Right kidney (tissue), 1 donor: ENCODE measurements around the gene RBP5.
"Not testable (repeated sequence)": the region's sequence is repeated elsewhere in the genome, so short reads cannot be mapped to it uniquely, and the experiment has no call there.

Experiments used
- DNase-seq: peaks from one replicate; pipeline ENCODE4 v3.0.0-alpha.2; 2016

The RBP5 gene

DNA sequence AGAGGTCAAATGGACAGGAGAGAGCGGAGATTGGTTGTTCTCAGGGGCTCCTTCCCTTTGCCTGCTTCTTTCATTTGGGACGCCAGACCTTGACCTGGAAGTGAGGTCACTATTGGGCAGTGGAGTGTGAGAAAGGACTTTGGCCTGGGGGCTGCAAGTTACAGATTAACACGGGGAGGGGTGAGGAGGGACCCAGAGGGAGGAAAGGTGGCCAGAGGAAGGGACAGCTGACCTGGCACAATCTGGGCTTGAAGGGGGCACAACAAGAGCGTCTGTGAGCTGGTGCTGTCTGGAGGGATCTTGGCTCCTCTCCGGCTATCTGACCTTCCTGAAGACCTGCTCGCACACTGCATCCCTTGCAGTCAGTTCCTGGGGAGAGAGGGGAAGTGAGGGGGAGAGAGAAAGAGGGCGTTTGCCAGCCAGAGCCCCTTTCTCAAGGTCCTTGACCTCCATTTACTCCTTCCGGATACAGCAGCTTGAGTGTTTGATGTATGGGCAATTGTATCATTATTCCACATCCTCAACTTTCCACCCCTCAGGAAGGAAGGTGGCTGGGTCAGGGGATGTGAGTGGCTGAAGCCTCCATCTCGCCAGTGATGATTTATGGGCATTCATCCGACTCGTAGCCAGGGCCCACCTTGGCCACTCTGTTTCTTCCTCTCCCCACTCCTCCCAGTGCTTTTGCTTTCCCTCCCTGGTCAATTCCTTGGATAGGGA is 4.7 kb downstream of the RBP5 start:
- DNase-seq, result peak; percentile 59

DNA sequence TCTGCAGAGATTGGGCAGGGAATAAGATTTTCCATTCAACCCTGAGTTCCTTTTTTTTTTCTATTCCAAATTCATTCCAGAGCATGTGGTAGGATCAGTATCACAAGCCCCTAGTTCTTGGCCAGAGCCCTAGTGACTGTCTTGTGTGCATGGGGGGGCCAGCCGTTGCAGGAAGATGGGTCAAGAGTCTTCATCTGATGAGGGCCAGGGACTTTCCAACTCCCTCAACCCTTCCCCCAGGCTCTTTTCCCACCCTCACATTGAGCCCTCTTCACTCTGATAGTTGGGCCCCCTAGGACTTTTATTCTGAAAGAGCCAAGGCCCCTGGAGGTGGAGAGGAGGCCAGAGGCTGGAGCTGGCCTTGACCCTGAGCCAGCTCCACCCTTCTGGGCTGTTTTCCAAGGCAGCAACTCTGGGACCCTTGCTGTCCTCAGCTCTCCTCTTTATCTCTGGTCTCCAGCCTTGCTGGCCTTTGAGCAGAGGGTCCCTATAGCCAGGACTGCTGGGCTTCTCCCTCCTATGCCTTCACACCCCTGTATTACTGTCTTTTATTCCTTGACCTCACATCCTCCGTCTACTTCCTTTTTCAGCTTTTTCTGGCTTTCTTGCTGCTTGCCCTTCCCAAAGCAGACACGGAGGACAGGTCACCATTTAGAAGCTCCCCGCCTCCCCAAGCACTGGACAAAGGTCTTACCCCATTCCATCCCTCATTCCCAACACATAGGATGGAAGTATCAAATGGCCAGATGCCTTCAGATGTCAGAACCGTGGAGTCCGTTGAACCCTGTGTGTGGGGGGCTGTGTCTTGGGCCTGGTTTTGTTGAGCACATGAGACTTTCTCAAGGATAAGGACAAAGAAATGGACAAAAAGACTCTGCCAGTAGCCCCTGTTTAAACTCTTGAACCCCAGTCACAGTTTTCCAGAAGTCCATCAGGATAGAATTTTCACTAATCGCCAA is 5.6 kb downstream of the RBP5 start:
- DNase-seq, result no peak

DNA sequence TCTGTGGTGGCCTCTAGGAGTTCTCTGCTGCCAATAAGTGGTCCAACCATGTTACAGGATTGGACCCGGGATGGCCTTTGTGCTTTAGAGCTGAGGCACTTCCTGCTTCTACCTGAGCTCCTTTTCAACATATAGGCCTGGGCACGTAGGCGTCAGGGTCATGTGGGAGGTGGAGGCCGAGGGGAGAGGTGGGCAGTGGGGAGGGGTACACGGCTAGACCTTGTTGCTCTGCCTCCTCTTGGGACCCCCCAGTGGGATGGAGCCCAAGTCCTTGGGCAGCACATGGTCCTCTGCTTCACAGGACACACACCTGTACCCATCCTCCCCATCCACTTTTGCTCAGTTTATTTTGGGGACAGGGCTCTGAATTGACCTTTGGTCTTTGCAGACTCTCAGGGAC is 7.4 kb downstream of the RBP5 start:
- DNase-seq, result no peak

DNA sequence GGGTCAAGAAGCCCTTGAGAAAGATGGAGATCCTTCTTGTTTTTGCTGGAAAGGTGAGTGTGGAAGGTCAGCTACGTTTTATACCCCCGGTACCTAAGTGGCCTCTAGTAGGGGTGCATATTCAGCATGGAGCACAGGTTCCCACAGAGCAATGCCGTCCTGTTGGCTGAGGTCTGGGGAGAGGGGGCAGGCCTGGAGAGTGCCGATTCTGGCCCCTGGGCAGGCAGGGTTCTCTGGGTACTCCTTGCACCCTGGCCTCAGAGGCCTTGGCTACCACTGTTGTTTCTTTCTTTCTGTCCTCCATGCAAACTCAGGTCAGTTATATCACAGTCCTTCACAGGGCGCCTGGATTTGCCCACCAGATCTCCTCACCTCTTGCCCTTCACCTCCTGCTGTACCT is 8.5 kb downstream of the RBP5 start:
- no peak for DNase-seq

DNA sequence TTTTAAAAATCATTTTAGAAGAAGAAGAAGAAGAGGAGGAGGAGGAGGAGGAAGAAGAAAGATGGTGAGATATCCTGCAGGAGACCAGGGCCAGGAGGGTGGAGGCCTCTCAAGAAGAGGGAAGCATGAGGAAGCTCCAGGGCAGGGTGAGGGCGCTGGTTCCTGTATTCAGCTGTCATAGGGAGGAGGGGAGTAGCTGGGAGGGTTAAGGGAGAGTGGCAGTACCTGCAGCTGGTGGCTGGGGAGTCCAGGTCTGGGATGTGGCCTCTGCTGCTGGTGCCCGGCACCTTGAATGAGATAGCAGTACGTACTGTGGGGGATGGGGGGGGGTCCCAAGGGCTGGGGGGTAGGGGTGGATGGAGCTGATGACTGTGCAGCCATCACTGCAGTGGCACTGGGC is 9.8 kb downstream of the RBP5 start:
- no peak for DNase-seq

DNA sequence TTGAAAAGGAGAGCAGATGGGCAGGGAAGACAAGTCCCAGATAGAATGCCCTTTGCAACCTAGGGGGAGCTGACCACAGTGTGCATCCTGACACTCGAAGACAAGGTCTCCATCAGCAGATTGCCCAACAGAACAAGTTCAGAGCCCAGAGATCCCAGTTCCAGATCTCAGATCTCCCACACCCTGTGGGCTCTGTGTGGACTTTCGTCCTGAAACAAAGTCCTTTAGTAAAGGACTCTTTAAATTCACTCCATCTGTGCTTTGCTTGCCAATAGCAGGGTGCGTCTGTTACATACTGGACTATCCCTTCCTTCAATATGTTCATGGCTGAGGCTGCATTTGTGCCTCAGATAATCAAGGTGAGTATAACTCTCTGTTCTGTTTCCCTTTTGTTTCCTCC is 11.0 kb downstream of the RBP5 start:
- DNase-seq, result no peak

DNA sequence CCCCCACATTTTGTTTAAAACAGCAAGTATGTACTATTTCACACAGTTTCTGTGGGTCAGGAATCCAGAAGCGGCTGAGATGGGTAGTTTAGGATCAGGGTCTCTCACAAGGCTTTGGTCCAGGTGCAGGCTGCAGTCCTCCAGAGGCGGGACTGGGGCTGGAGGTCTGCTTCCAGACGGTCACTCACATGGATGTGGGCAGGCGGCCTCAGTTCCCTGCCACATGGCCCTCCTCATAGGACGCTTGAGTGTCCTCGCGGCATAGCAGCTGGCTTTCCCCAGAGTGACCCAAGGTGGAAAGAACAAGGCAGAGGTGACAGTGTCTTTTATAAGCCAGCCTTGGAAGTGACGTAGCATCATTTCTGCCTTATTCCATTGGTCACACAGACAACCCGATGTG is 11.8 kb downstream of the RBP5 start:
- DNase-seq, result no peak

DNA sequence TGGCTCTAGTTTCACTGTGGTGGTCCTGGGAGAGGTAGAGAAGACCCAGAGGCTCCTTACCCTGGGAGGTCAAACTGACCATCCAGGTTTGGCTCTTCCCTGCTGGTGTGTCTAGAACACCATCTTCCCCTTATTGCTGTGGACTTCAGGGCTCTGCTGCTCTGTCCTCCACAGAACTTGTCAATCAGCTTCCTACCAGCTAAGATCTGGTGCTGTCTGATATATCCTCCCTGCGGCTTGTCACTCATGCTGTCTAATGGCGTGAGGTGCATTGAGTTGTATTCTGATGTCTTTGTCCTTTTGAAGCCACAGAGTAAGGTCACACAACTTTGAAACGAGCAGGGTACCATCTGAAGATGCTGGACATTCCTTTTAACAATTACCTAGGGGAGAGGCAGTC is 12.5 kb downstream of the RBP5 start:
- DNase-seq, result no peak

DNA sequence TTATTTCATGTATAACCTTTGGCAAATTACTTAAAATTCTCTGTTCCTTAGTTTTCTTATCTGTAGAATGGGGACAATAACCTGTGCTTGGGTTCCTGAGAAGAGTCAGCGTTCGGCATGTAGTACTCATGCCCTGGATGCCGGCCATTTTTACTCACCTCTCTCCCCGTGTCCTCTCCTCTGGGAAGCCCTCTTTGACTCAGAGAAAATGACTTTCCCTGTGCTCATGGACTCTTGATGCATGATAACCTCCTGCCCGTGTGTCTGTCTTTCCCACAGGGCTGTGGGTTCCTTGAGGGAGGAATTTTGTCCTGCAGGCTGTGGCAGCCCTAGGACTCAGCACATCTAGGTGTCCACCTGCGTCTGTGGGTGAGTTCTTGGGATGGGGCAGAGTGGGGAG is 13.8 kb downstream of the RBP5 start:
- no peak for DNase-seq

DNA sequence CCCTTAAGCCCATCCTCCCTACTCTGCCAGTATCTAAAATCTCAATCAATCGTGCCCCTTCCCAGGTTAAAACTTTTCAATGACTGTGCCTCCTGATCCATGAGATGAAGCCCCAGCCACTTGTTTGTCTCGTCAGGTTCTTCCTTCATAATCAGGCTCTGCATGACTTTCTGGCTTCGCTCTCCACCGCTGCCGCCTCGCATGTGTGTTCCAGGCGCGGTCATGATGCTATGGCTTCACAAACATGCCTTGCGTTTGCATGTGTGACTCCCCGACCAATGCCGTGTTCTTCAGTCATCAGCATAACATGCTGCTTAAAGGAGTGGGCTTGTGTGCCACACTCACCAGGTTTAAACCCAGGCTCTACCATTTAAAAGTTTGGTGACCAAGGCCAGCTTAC is 14.7 kb downstream of the RBP5 start:
- DNase-seq, result no peak

DNA sequence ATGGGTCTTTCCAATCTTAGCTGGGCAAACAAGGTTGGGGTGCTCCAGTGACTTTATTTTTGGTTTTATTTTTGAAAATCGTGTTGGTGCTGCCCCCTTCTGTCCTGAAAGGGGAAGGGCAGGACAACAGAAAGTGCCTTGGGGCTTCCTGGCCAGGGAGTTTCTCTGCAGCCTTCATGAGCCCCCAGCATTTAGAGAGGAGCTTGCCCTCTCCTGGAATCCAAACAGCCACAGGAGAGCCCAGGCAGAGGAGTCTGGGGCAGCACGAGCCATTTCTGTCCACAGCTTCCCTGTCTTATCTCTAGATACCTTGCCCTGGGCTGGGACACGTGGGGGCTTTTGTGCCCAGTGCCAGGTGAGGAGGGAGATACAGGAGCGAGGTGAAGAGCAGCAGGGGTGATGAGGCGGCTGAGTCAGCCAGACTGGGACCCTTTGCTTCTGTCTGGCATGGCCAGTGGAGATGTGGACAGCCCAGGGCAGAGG is 15.3 kb downstream of the RBP5 start:
- DNase-seq, result no peak

DNA sequence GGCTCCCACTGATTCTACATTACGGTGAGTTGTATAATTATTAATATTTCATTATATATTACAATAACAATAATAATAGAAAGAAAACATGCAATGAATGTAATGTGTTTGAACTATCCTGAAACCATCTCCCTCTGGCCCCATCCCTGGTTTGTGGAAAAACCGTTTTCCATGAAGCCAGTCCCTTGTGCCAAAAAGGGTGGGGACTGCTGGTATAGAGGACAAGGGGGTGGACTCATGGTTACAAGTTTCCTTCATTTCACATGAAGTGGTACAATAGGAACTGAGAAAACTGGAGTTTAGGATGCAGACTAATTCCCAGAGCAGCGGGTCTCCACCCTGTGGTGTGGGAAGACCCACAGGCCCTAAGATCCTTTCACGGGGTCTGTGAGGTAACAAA is 16.6 kb downstream of the RBP5 start:
- DNase-seq, result no peak

DNA sequence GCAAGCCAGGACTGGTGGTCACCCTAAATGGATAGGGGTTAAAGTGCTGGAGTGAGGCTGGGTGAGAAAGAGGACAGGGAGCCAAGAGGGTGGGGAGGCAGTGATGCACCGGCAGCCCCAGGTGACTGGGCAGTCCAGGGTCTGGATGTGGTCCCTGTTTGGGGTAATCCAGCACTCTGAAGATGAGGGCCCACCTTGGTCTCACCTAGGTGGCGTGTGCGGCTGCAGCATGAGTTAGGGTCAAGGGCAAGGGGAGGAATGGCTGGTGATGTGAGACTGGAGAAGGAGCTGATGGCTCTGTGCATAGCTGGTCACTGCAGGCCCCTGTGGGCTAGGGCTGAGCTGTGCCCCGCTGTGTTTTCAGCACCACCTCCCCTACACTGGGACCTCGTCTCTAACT is 18.0 kb downstream of the RBP5 start:
- no peak for DNase-seq

DNA sequence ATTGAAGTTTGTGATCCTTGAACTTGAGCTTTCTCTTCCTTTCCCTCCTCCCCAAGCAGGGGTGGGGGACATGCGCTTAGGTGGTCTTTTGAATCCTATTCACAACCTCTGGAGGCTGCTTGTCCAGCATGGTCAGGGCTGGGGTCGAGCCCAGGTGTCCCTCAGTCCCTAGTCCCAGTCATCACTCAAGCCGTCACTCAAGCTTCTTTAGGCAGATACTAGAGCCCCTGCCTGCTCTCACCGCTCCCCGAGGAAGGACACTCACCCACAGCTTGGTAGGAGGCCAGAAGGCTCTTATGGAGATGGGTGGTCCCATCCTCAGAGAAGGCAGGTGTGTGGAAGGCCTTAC is 19.1 kb downstream of the RBP5 start:
- DNase-seq, result no peak

DNA sequence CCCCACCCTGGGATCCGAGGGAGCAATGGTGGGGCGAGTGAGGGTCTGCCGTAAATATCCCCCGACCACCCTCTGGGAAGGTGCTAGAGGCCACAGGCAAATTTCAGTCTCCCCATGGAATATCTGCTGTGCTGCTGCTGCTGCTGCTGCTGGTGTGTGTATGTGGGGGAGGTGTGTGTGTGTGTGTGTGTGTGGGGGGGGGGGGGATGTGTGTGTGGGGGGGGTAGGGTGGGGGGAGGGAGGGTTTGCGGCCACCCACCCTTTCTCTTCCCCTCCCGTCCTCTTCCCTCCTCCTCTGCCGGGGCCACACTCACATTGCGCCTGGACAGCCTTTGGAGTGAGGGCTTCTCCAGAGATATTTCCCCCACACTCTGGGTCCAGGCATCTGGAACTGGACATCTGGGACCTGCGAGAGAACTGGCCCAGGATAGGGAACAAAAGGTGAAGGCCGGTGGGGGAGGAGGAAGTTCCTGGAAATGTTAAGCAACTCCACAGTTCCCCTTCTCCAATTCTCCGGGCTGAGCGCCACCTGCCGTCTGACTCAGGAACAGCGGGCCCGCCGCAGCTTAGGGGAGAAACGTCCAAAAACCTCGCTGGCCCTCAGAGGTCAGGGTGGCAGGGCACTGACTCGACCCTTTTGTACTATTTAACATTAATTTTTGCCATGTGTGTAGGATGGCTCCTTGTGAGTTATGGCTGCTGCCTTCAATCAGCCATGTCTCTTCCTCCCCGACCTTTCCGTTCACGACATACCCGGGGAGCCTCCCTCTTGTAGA is 19.7 kb downstream of the RBP5 start, which contains the start of gene C1RL:
Gene C1RL, minus strand, starts transcription at position 419 of the 776 bp plus-strand sequence. Its CDS starts 34 bp downstream, at position 385.
- peak; percentile 91 for DNase-seq

DNA sequence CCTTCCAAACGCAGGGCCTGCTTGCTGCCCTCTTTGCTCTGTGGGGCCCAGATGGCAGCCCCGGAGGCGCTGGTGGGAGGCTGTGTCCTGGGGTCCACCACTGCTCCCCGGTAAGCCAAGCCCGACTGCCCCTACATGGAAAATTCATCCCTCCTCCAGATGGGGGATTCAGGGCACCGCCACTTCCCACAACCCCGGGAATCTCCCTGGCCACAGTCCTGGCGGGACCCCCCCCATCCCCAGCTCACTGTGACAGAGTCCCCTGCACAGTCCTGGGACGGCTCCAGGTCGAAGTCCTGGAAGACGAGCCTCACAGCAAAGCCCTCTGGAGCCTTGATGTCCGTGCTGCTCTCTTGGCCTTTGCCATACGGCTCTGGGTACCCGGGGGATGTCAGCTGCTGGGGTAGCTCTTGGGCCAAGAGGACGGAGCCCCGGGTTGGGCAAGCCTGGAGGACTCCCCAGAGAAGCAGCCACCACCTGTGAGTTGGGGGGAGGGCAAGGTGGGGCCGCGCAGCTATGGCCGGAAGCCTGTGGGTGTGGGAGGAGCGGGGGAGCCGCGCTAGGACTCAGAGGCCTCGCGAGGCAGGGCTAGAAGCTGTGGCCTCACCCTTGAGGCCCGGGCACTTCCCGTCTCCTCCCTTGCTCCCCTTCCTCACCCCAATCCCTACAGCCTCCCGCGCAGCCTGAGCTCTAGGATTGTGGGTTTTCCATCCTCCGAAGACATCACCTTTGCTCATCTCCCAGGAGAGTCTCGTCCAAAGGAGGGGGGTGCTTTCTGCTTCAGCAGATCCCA is 20.5 kb downstream of the RBP5 start:
- peak; percentile 83 for DNase-seq

DNA sequence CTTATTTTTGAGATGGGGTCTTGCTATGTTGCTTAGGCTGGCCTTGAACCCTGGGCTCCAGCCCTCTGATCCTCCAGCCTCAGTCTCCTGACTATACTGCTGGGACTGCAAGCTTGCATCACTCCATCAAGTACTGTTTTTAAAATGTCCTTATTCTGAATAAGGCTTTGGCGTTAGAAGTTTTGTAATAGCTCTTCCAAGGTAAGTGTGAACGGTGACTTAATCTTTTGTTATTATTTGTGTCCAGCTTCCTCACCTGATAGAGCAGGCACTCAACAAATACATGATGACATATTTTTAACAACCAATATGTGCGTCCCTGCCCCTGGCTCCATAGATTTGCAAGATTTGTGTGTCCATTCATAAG is 21.1 kb downstream of the RBP5 start:
- DNase-seq, result no peak

DNA sequence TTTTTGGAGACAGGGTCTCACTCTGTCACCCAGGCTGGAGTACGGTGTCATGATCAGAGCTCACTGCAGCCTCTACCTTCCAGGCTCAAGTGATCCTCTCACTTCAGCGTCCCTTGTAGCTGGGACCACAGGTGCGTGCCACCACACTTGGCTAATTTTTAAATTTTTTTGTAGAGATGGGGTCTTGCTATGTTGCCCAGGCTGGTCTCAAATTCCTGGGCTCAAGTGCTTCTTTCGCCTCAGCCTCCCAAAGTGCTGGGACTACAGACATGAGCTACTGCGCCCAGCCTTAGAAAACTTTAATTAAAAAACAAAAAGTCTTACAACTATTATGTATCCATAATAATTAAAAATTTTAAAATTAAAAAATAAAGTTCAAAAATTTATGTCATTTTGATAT is 21.5 kb downstream of the RBP5 start:
- DNase-seq, result not testable (repeated sequence)

DNA sequence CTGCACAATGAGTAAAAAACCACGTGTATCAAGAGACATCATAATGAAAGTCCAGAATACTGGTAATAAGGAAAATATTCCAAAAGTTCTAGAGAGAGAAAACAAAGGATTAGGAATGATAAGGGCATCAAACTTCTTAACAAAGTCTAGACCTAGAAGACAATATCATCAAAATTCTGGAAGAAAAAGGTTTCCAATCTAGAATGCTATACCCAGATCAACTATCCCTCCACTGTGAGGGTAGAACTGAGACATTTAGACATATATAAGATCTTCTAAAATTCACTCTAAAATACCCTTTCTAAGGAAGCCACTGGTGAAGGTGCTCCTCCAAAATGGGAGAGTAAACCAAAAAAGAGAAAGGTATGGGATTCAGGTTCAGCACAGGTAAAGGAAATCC is 22.6 kb downstream of the RBP5 start:
- no peak for DNase-seq

DNA sequence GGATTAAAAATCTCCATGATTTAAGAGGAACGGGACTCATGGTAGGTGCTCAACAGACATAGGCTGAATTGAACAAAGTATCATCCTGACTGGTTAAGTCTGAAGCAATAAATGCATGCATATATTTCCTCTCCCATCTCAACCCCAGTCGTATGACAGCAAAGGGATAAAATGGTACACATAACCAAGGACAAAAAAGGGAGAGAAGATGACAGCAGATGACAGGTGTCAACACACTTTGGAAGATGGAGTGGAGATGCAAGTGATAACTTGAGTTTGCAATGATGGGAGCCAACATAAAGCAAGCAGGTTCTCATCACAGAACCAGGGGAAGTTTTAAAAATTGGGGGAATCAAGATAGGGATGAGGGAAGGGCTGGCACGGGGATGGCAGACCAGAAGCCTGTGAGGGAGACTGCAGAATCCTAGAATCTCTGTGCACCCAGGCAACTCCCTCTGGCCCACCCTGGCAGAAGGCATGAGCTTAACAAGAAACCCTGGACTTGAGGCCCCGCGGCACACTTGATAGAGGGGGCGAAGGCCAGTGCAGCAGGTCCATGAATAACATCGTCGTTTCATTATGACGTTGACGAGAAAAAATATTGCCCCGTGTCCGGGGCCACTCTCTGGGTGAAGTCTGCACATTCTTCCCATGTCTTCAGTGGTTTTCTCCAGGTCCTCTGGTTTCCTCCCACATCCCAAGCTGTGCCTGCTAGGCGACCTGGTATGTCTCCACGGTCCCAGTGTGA is 24.7 kb downstream of the RBP5 start:
- no peak for DNase-seq

DNA sequence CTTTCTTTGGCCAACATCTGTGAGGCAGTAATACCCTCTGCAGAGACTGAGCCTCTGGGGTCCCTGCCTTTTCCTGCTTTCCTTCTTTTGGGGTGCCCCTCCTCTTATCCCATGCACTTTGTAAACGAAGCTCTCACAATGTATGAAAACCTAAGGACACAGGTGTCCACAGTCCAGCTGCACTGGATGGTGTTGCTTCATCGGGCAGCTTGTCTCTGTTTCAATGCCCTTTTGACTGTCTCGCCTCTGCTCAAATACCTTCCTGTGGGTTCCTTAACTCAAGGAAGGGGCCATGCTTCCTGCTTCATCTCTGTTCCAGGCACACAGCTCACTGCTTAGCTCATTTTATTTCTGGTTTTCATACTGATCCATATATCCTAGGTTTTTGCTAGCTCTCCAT is 26.1 kb downstream of the RBP5 start:
- no peak for DNase-seq
